GM12892 (cell line): ENCODE measurements around the gene FAM9C.
"Not testable (repeated sequence)": the region's sequence is repeated elsewhere in the genome, so short reads cannot be mapped to it uniquely, and the experiment has no call there.

Experiments
- DNase-seq: peaks from one replicate; pipeline ENCODE4 v3.0.0; 2011; ENCODE audit not compliant: insufficient read length
- FAIRE-seq: peaks from 2 replicates; lab custom pipeline; 2011; peaks lifted over from hg19 to GRCh38; lab: Jason Lieb, UNC
- POLR2A ChIP-seq: IDR thresholded peaks from 2 replicates; pipeline ENCODE4 v1.6.1; 2011; ENCODE audit warnings: low read depth, low read length, control low read depth
- POLR2AphosphoS5 ChIP-seq: IDR thresholded peaks from 2 replicates; pipeline ENCODE4 v1.6.1; 2011; ENCODE audit warnings: low read depth, low read length, control low read depth
- TAF1 ChIP-seq: IDR thresholded peaks from 2 replicates; pipeline ENCODE4 v1.6.1; 2011; ENCODE audit warnings: low read depth, mild to moderate bottlenecking, control low read depth, low read length, borderline replicate concordance

The FAM9C gene

DNA sequence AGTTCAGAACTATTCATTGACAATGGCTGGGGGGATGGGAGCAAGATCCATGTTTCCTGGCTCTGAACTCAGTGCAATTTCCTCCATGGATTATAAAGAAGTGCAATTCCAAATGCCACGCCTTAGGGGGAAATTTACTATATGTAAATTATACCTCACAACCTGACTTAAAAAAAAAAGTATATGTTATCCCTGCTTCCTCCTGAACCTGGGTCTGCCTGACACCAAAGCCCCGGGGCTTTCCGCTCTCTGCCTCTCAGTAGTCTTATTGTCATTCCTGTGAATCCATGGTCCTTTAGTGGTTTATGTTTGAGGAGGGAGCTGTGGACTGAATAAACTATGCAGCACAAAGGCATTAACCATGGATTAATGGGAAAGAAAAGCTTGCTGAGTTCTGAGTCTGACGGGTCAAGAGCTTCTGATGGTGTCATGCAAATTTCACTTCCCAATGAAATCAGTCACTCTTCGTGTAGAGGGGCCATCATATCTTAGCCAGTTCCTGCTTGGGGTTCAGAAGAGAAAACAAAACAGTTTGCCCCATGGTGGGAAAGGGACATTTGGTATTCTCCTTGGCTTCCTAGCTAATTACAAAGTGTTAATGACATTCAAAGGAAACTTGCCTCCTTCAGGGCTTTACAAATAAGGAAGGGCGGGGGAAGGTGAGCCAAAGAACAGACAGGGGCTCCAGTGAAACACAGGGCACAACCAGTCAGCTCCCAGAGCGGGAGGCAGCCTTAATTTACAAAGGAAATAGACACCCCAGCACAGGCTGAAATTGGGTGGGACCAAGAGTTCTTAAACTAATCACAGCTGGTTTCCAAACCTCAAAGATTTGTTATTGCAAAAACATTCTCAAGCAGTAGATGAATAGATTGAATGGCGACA, 14.3 kb downstream of the FAM9C start:
- TF ChIP-seq POLR2A = no peak
- no peak for TF ChIP-seq TAF1
- no peak for TF ChIP-seq POLR2AphosphoS5
- FAIRE-seq = peak; percentile 94
- DNase-seq = no peak

DNA sequence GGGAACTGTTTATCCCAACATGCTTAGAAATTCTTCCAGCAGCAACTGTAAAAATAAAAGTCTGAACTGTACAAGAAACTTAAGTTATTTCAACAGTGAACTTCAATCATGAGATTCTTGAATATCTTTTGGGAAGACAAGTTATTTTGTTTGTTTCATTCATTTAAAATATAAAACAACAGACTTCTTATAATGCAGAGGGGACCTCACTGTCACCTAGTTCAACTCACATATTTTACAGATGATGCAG, 14.9 kb downstream of the FAM9C start:
- DNase-seq (no peak), FAIRE-seq (peak; percentile 56)
- TF ChIP-seq POLR2A (no peak), TAF1 (no peak), POLR2AphosphoS5 (no peak)

DNA sequence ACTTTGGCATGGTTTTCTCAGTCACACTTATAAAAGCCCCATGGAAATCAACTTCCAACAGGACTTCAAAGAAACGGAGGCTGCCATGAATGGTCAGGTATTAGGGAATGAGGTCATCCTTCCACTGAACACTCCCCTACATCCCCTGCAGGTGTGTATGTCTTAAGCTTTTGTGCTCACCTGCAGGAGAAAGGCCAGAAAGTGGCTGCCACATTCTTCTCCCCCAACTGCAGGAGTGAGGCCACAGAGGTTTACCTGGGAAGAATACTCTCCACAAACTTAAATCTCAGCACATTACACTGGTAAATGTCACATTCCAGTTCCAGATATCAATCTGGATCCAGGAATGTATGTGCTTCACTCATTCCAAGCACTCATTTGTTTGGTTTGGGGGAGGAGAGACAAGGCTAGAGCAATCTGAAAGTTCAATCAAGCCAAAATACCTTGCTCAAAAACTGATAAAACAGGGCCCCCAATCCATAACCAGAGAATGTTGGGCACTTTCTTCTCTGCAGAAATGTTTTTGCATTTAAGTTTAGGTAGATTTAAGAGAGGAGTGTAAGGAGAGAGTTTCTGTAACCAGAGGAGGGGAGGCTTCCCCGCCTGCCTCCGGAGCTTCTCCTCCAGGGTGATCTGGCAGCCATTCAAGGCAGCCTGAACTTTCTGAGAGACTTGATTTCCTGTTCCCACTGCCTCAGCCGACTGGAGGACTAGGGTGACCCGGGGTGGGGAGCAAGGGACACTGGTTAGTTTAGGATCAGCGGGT, 15.4 kb downstream of the FAM9C start:
- TF ChIP-seq TAF1 = no peak
- TF ChIP-seq POLR2AphosphoS5 = no peak
- DNase-seq = no peak
- FAIRE-seq = peak; percentile 53

- TF ChIP-seq TAF1 (no peak), POLR2A (no peak), POLR2AphosphoS5 (no peak)
- FAIRE-seq = peak; percentile 85
- no peak for DNase-seq
These were observed 17.4 kb downstream of the FAM9C start for GRCh38 chrX:13026877-13027652.

DNA sequence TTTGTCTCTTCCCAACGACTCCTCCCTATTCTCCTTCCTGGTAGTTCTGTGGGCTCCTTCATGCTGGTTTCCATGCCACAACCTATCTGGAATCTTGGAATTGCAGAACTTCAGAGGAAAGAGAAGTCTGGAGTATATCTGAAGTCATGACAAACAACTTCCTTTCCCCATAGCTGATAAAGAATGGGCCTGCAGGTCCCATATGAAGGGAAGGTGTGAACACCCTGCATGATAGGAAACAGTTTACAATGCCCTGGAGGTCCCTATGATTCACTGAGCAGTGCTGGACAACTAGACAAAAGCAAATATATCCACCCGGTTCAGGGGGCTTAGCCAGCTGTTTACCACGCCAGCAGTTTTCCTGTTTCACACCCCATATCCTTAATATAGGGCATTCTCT, 19.4 kb downstream of the FAM9C start:
- DNase-seq = no peak
- TF ChIP-seq POLR2A = no peak
- TF ChIP-seq TAF1 = no peak
- TF ChIP-seq POLR2AphosphoS5 = no peak
- no peak for FAIRE-seq

GRCh38 chrX:13023979-13024378, 20.4 kb downstream of the FAM9C start:
- no peak for DNase-seq
- TF ChIP-seq POLR2A = no peak
- no peak for TF ChIP-seq POLR2AphosphoS5
- TF ChIP-seq TAF1 = no peak
- no peak for FAIRE-seq

- FAIRE-seq = no peak
- DNase-seq = no peak
These were observed 20.9 kb downstream of the FAM9C start for GRCh38 chrX:13023567-13023966.

DNA sequence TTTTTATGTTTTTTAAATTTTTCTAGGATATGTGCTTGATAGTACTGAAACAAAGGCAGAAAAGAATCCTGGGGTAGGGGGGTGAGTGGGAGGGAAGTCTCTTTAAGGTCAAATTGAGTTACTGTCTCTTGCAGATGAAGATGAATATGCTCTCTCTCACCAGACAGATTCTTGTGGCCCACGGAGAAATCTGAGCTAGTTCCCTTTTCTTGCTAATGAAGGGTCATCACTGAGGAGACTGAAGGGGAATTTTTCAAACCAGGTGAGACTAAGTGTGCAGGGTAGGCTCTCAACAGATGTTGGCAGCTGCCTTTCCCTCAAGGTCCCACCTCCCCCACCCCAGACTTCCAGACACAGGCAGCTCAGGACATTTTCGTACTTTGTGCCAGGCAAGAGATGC, 21.5 kb downstream of the FAM9C start:
- TF ChIP-seq POLR2AphosphoS5 (no peak), POLR2A (no peak), TAF1 (no peak)
- no peak for FAIRE-seq
- no peak for DNase-seq

More at GRCh38 chrX:13023567-13023966, 20.9 kb downstream of the FAM9C start:
- TF ChIP-seq POLR2AphosphoS5 (no peak), POLR2A (no peak), TAF1 (no peak)

DNA sequence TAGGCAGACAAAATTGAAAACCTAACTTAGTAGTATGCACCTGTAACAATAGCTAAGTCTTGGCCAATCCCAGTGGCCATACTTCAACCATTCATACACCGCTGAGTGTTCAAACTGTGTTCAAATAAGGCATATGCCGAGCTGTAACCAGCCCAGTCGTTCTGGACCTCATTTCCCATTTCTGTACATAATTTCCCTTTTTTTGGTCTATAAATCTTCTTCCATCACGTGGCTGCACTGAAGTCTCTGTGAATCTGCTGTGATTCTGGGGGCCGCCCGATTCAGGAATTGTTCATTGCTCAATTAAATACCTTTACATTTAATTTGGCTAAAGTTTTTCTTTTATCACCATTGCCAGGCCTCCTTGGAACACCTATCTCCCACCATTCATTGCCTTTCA, 27.7 kb downstream of the FAM9C start:
- FAIRE-seq, DNase-seq: not testable (repeated sequence)

DNA sequence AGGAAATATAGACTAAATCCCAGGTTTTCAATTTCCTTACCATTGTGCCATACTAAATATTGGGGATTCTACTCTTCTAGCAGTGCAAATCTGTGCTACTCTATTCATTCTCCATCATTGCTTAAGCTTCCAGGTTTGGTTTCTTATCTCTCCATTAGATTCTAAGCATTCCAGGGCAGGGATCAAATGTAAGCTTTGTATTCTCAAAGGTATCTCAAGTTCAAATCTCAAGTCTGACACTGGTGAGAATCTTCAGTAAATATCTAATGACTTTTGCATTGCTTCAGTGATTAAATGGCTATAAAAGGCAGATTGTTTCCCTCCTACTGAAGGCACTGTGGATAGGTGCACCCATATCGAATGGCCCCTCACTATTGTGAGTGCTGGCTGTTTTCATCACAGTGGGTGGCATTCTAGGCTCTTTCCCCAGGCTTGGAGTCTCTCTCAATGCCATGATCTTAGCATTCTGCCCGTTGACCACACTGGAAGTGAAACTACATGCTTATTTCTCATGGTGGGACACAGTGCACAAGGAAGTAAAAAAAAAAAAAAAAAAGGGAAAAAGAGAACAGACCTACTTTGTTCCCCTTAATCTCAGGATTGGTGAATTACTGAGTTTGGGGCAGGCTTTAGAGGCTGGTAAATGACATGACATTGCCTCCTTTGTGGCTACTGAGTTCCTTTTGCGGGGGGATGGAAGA, 28.7 kb downstream of the FAM9C start:
- DNase-seq = no peak
- no peak for TF ChIP-seq POLR2A
- no peak for TF ChIP-seq POLR2AphosphoS5
- no peak for TF ChIP-seq TAF1
- peak; percentile 62 for FAIRE-seq
